ENCODE data around the gene PDHX.
"Not testable (repeated sequence)": the region's sequence is repeated elsewhere in the genome, so short reads cannot be mapped to it uniquely, and the experiment has no call there.

The PDHX gene

GRCh38 chr11:34899633-34900016 is 16.8 kb upstream of the PDHX start:
- H3K27ac Mint-ChIP-seq: no peak overlapping the region
- no peaks in the 10 kb centered on the region for H3K27me3 Mint-ChIP-seq
- H3K9me3 Mint-ChIP-seq: peaks cover 19% of the 10 kb centered on the region
- H3K4me1 Mint-ChIP-seq: no peaks in the 10 kb centered on the region
- H3K36me3 Mint-ChIP-seq: peaks cover 51% of the 10 kb centered on the region
- H3K4me3 Mint-ChIP-seq: no peak overlapping the region
- ATAC-seq: no peak

GRCh38 chr11:34904421-34904955 is 11.9 kb upstream of the PDHX start:
- Mint-ChIP-seq H3K9me3 (peaks cover 5% of the 10 kb centered on the region), H3K27ac (no peak overlapping the region), H3K4me1 (no peaks in the 10 kb centered on the region), H3K27me3 (no peaks in the 10 kb centered on the region), H3K36me3 (peaks cover 44% of the 10 kb centered on the region), H3K4me3 (no peak overlapping the region)
- no peak for ATAC-seq

- peaks cover 36% of the 10 kb centered on the region for H3K36me3 Mint-ChIP-seq
- H3K27ac Mint-ChIP-seq: no peak overlapping the region
- no peak for ATAC-seq
- no peaks in the 10 kb centered on the region for H3K4me1 Mint-ChIP-seq
- H3K9me3 Mint-ChIP-seq: no peaks in the 10 kb centered on the region
- H3K27me3 Mint-ChIP-seq: no peaks in the 10 kb centered on the region
- no peak overlapping the region for H3K4me3 Mint-ChIP-seq
Observed at GRCh38 chr11:34905666-34906065, 10.8 kb upstream of the PDHX start.

GRCh38 chr11:34907934-34908593 is 8.4 kb upstream of the PDHX start:
- H3K36me3 Mint-ChIP-seq: peaks cover 38% of the 10 kb centered on the region
- ATAC-seq: no peak
- peaks cover 5% of the 10 kb centered on the region for H3K4me1 Mint-ChIP-seq
- no peak overlapping the region for H3K4me3 Mint-ChIP-seq
- H3K27ac Mint-ChIP-seq: no peak overlapping the region
- H3K9me3 Mint-ChIP-seq: no peaks in the 10 kb centered on the region
- no peaks in the 10 kb centered on the region for H3K27me3 Mint-ChIP-seq

GRCh38 chr11:34909415-34909814 is 7.0 kb upstream of the PDHX start:
- no peak overlapping the region for H3K27ac Mint-ChIP-seq
- no peaks in the 10 kb centered on the region for H3K27me3 Mint-ChIP-seq
- H3K9me3 Mint-ChIP-seq: no peaks in the 10 kb centered on the region
- no peak overlapping the region for H3K4me3 Mint-ChIP-seq
- H3K4me1 Mint-ChIP-seq: peaks cover 6% of the 10 kb centered on the region
- peaks cover 33% of the 10 kb centered on the region for H3K36me3 Mint-ChIP-seq
- no peak for ATAC-seq

- H3K27me3 Mint-ChIP-seq: no peaks in the 10 kb centered on the region
- H3K9me3 Mint-ChIP-seq: no peaks in the 10 kb centered on the region
- no peak for ATAC-seq
- no peak overlapping the region for H3K4me3 Mint-ChIP-seq
- no peak overlapping the region for H3K27ac Mint-ChIP-seq
- H3K36me3 Mint-ChIP-seq: peaks cover 27% of the 10 kb centered on the region
- H3K4me1 Mint-ChIP-seq: peaks cover 8% of the 10 kb centered on the region
Observed at GRCh38 chr11:34909955-34910354, 6.5 kb upstream of the PDHX start.

- ATAC-seq: no peak
- Mint-ChIP-seq H3K27me3 (no peaks in the 10 kb centered on the region), H3K4me3 (no peak overlapping the region), H3K36me3 (peaks cover 24% of the 10 kb centered on the region), H3K4me1 (peaks cover 16% of the 10 kb centered on the region), H3K9me3 (no peaks in the 10 kb centered on the region), H3K27ac (no peak overlapping the region)
Observed at GRCh38 chr11:34910817-34911216, 5.6 kb upstream of the PDHX start.

GRCh38 chr11:34911676-34912075 is 4.7 kb upstream of the PDHX start:
- Mint-ChIP-seq H3K4me1 (peaks cover 20% of the 10 kb centered on the region), H3K9me3 (no peaks in the 10 kb centered on the region), H3K27me3 (no peaks in the 10 kb centered on the region), H3K27ac (no peak overlapping the region), H3K4me3 (no peak overlapping the region), H3K36me3 (peaks cover 17% of the 10 kb centered on the region)
- no peak for ATAC-seq

GRCh38 chr11:34913556-34913955 is 2.9 kb upstream of the PDHX start:
- H3K27ac Mint-ChIP-seq, H3K27me3 Mint-ChIP-seq, H3K4me3 Mint-ChIP-seq, ATAC-seq, H3K9me3 Mint-ChIP-seq: not testable (repeated sequence)
- Mint-ChIP-seq H3K36me3 (peaks cover 13% of the 10 kb centered on the region), H3K4me1 (peaks cover 39% of the 10 kb centered on the region)

GRCh38 chr11:34915136-34916014 is 1.0 kb upstream of the PDHX start:
- ATAC-seq: peak; percentile 2

GRCh38 chr11:34916843-34917770 is 689 bp downstream of the PDHX start:
- no peaks in the 10 kb centered on the region for H3K9me3 Mint-ChIP-seq
- ATAC-seq: no peak
- no peaks in the 10 kb centered on the region for H3K27me3 Mint-ChIP-seq
- peak overlapping the region; percentile 99 for H3K4me3 Mint-ChIP-seq
- peaks cover 54% of the 10 kb centered on the region for H3K4me1 Mint-ChIP-seq
- peaks cover 13% of the 10 kb centered on the region for H3K36me3 Mint-ChIP-seq
- peak overlapping the region; percentile 98 for H3K27ac Mint-ChIP-seq

More at GRCh38 chr11:34915136-34916014, 1.0 kb upstream of the PDHX start:
- Mint-ChIP-seq H3K27ac (peak overlapping the region; percentile 98), H3K27me3 (no peaks in the 10 kb centered on the region), H3K4me1 (peaks cover 44% of the 10 kb centered on the region), H3K4me3 (peak overlapping the region; percentile 99), H3K36me3 (peaks cover 13% of the 10 kb centered on the region), H3K9me3 (no peaks in the 10 kb centered on the region)

- no peak for ATAC-seq
- H3K27ac Mint-ChIP-seq: no peak overlapping the region
- no peaks in the 10 kb centered on the region for H3K36me3 Mint-ChIP-seq
- H3K9me3 Mint-ChIP-seq: no peaks in the 10 kb centered on the region
- H3K4me3 Mint-ChIP-seq: no peak overlapping the region
- H3K27me3 Mint-ChIP-seq: no peaks in the 10 kb centered on the region
- peaks cover 51% of the 10 kb centered on the region for H3K4me1 Mint-ChIP-seq
Observed at GRCh38 chr11:34921156-34921555, 4.7 kb downstream of the PDHX start.

- ATAC-seq: no peak
- H3K27me3 Mint-ChIP-seq: no peaks in the 10 kb centered on the region
- peaks cover 29% of the 10 kb centered on the region for H3K4me1 Mint-ChIP-seq
- H3K36me3 Mint-ChIP-seq: peaks cover 4% of the 10 kb centered on the region
- no peaks in the 10 kb centered on the region for H3K9me3 Mint-ChIP-seq
- H3K27ac Mint-ChIP-seq: peak overlapping the region; percentile 59
- H3K4me3 Mint-ChIP-seq: no peak overlapping the region
Observed at GRCh38 chr11:34924714-34925113, 8.3 kb downstream of the PDHX start.

GRCh38 chr11:34926101-34926830 is 9.8 kb downstream of the PDHX start:
- H3K9me3 Mint-ChIP-seq: no peaks in the 10 kb centered on the region
- H3K4me1 Mint-ChIP-seq: peaks cover 30% of the 10 kb centered on the region
- no peak for ATAC-seq
- H3K27ac Mint-ChIP-seq: no peak overlapping the region
- H3K36me3 Mint-ChIP-seq: peaks cover 6% of the 10 kb centered on the region
- no peaks in the 10 kb centered on the region for H3K27me3 Mint-ChIP-seq
- no peak overlapping the region for H3K4me3 Mint-ChIP-seq

All from stimulated activated memory B cell treated with anti-CD40 and anti-IgM and Interleukin-4, amounts not matched to agents 10 μg/mL and 1 μg/mL and 100 μg/mL, for 72 hours (primary cell).